ENCODE data around the gene NUDC. TPM values are rescaled to one million over a fixed set of nuclear protein-coding genes. Genes with fewer than 3 reads are reported as not detected.

Gene NUDC
- total RNA-seq, 4 donors from 2014 or later, result 20.6 to 133 (median 41.0) TPM

DNA sequence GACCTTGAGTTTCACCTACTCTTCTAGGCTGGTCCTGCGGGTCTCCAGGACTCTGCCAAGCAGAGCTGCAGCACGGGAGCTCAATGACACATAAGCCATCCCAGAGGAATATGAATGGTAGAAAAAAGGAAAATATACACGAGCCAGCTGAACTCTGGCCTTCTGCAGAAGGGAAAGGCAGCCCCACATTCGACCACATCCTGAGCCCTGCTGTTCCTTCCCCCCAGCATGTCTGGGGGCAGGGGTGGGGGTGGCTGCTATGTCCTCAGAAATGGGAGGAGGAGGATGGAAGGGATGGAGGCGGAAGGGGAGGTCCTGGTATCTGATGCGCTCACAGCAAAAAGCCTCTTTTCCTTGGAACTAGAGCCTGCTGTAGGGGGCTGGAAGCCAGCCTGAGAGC lies 50.8 kb downstream of the NUDC start:
- Histone ChIP-seq H3K4me3 (no peak overlapping the region), H3K36me3 (no peaks in the 10 kb centered on the region), H3K27ac (no peak overlapping the region), H3K4me1 (no peaks in the 10 kb centered on the region), H3K27me3 (no peaks in the 10 kb centered on the region), H3K9me3 (no peaks in the 10 kb centered on the region)
- DNase-seq, result no peak
- intact Hi-C loops (cut with DNase I; ENCODE audit: low total_unique reads), result no loop called here
- TF ChIP-seq POLR2A (IDR thresholded peaks at IDR 0.05), result no peak
- no peak for TF ChIP-seq CTCF (IDR thresholded peaks at IDR 0.05)

DNA sequence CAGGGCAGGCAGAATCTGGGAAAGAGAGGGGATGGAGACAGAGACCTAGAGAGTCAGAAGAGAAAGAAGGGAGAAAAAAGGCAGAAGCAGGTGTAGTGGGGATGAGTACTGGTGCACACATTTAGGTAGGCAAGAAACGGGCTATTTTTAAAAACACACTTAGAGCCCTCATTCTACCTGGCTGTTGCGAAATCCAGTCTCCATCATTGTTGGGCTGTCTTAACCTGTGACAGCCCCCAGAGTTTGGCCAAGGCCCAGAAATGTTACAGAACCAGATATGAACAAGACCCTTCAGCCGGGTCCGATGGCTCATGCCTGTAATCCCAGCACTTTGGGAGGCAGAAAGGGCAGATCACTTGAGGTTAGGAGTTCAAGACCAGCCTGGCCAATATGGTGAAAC lies 51.3 kb downstream of the NUDC start:
- intact Hi-C loops (cut with DNase I; ENCODE audit: low total_unique reads), result no loop called here
- no peak overlapping the region for H3K27ac ChIP-seq
- no peaks in the 10 kb centered on the region for H3K4me1 ChIP-seq
- DNase-seq, result no peak
- H3K36me3 ChIP-seq, result no peaks in the 10 kb centered on the region
- no peaks in the 10 kb centered on the region for H3K9me3 ChIP-seq
- H3K27me3 ChIP-seq, result no peaks in the 10 kb centered on the region
- H3K4me3 ChIP-seq, result no peak overlapping the region
- TF ChIP-seq POLR2A (IDR thresholded peaks at IDR 0.05) (no peak), CTCF (IDR thresholded peaks at IDR 0.05) (no peak)

DNA sequence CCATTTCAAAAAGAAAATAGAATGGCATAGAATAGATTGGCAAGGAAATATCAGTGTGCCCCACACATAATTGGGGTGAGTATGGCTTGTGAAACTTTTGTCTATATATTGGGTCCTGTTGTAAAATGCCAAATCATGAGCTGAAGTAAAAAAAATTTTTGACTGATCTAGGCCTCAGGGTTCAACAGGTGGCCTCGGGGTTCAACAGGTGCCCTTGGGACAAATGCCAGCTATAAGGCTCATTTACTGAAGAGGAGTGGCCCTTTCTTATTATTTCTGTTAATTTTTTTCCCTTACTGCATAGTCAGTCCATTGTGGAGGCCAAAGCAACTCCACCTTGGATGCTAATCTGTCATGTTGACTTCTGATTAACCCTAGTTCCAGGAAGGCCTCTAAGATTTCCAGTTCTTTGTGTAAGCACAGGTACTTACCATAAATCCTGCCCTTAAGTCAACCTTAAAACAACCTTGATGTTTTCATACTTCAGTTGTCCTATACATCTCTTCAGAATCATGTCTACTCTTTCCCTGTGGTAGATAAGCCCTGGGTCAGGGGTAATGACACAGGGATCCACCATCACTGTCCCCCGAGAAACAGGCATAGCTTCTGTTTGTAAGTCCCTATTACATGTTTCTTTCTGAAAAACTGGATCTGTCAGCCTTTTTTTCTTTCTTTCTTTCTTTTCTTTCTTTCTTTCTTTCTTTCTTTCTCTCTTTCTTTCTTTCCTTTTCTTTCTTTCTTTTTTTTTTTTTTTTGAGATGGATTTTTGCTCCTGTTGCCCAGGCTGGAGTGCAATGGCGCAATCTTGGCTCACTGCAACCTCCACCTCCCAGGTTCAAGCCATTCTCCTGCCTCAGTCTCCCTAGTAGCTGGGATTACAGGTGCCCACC lies 55.3 kb downstream of the NUDC start:
- no peak for DNase-seq
- Histone ChIP-seq H3K4me3 (no peak overlapping the region), H3K27ac (no peak overlapping the region), H3K36me3 (no peaks in the 10 kb centered on the region), H3K9me3 (no peaks in the 10 kb centered on the region), H3K27me3 (no peaks in the 10 kb centered on the region), H3K4me1 (no peaks in the 10 kb centered on the region)
- TF ChIP-seq POLR2A (IDR thresholded peaks at IDR 0.05) (no peak), CTCF (IDR thresholded peaks at IDR 0.05) (no peak)
- intact Hi-C loops (cut with DNase I; ENCODE audit: low total_unique reads), result no loop called here

GRCh38 chr1:26978901-26979300 lies 57.4 kb downstream of the NUDC start:
- Histone ChIP-seq H3K4me3 (no peak overlapping the region), H3K4me1 (no peaks in the 10 kb centered on the region), H3K27me3 (no peaks in the 10 kb centered on the region)

More at GRCh38 chr1:26978901-26979300, 57.4 kb downstream of the NUDC start:
- Histone ChIP-seq H3K27ac (no peak overlapping the region), H3K36me3 (no peaks in the 10 kb centered on the region), H3K9me3 (no peaks in the 10 kb centered on the region)
- DNase-seq, result no peak
- intact Hi-C loops (cut with DNase I; ENCODE audit: low total_unique reads), result no loop called here
- TF ChIP-seq POLR2A (IDR thresholded peaks at IDR 0.05), result no peak
- no peak for TF ChIP-seq CTCF (IDR thresholded peaks at IDR 0.05)

All from uterus (tissue), 4 donors.